ENCODE results near the gene ATL3. TPM values are rescaled to one million over a fixed set of nuclear protein-coding genes. Genes with fewer than 3 reads are reported as not detected.

The ATL3 gene
- total RNA-seq, 2 experiments from 2014 or later, result 23.2 to 37.9 TPM

- CTCF ChIA-PET (ENCODE audit: unreplicated experiment), result no interaction called here
- Histone ChIP-seq H3K79me2 (ENCODE audit: insufficient read depth, low read depth, low read length) (no peaks in the 10 kb centered on the region), H2AFZ (ENCODE audit: low read length) (no peak overlapping the region), H3K4me2 (ENCODE audit: low read length) (no peak overlapping the region), H3K4me3 (ENCODE audit: low read depth, low read length, poor library complexity, severe bottlenecking) (no peak overlapping the region), H3K27ac (ENCODE audit: low read depth, low read length, poor library complexity, severe bottlenecking) (no peak overlapping the region), H4K20me1 (ENCODE audit: insufficient read depth, low read length) (no peaks in the 10 kb centered on the region), H3K9me3 (ENCODE audit: low read length) (no peaks in the 10 kb centered on the region), H3K9me2 (ENCODE audit: insufficient read depth, low read length) (no peaks in the 10 kb centered on the region), H3K36me3 (ENCODE audit: insufficient read depth, low read length) (no peaks in the 10 kb centered on the region), H3K4me1 (ENCODE audit: insufficient read depth, low read length, poor library complexity, severe bottlenecking) (peaks cover 4% of the 10 kb centered on the region)
- TF ChIP-seq EZH2phosphoT487 (IDR thresholded peaks at IDR 0.05; ENCODE audit: borderline replicate concordance, low read depth, low read length) (no peak), CTCF (conservative IDR thresholded peaks at IDR 0.05; ENCODE audit: low read length) (no peak)
- no TSS peak for BruUV-seq (replicated peaks)
- DNase-seq (ENCODE audit: low spot score), result no peak
- POLR2A ChIA-PET, result no interaction called here
- intact Hi-C loops (cut with micrococcal nuclease; ENCODE audit: unreplicated experiment), result no loop called here
Observed at GRCh38 chr11:63612181-63612580, 59.0 kb downstream of the ATL3 start.

GRCh38 chr11:63611395-63611747 lies 59.8 kb downstream of the ATL3 start:
- Histone ChIP-seq H3K9me2 (ENCODE audit: insufficient read depth, low read length) (no peaks in the 10 kb centered on the region), H2AFZ (ENCODE audit: low read length) (no peak overlapping the region), H3K9me3 (ENCODE audit: low read length) (no peaks in the 10 kb centered on the region), H3K79me2 (ENCODE audit: insufficient read depth, low read depth, low read length) (no peaks in the 10 kb centered on the region), H3K4me2 (ENCODE audit: low read length) (no peak overlapping the region), H3K4me1 (ENCODE audit: insufficient read depth, low read length, poor library complexity, severe bottlenecking) (peaks cover 4% of the 10 kb centered on the region), H3K27ac (ENCODE audit: low read depth, low read length, poor library complexity, severe bottlenecking) (no peak overlapping the region), H4K20me1 (ENCODE audit: insufficient read depth, low read length) (no peaks in the 10 kb centered on the region), H3K4me3 (ENCODE audit: low read depth, low read length, poor library complexity, severe bottlenecking) (no peak overlapping the region), H3K36me3 (ENCODE audit: insufficient read depth, low read length) (no peaks in the 10 kb centered on the region)
- no peak for TF ChIP-seq EZH2phosphoT487 (IDR thresholded peaks at IDR 0.05; ENCODE audit: borderline replicate concordance, low read depth, low read length)
- TF ChIP-seq CTCF (conservative IDR thresholded peaks at IDR 0.05; ENCODE audit: low read length), result no peak
- CTCF ChIA-PET (ENCODE audit: unreplicated experiment), result no interaction called here
- no peak for DNase-seq (ENCODE audit: low spot score)
- no TSS peak for BruUV-seq (replicated peaks)
- intact Hi-C loops (cut with micrococcal nuclease; ENCODE audit: unreplicated experiment), result no loop called here
- POLR2A ChIA-PET, result no interaction called here

- Histone ChIP-seq H3K4me1 (ENCODE audit: insufficient read depth, low read length, poor library complexity, severe bottlenecking) (peaks cover 4% of the 10 kb centered on the region), H3K9me2 (ENCODE audit: insufficient read depth, low read length) (no peaks in the 10 kb centered on the region), H3K4me3 (ENCODE audit: low read depth, low read length, poor library complexity, severe bottlenecking) (no peak overlapping the region), H3K79me2 (ENCODE audit: insufficient read depth, low read depth, low read length) (no peaks in the 10 kb centered on the region), H2AFZ (ENCODE audit: low read length) (no peak overlapping the region), H3K36me3 (ENCODE audit: insufficient read depth, low read length) (no peaks in the 10 kb centered on the region), H3K27ac (ENCODE audit: low read depth, low read length, poor library complexity, severe bottlenecking) (no peak overlapping the region), H3K4me2 (ENCODE audit: low read length) (no peak overlapping the region), H3K9me3 (ENCODE audit: low read length) (no peaks in the 10 kb centered on the region), H4K20me1 (ENCODE audit: insufficient read depth, low read length) (no peaks in the 10 kb centered on the region)
- no peak for DNase-seq (ENCODE audit: low spot score)
- TF ChIP-seq CTCF (conservative IDR thresholded peaks at IDR 0.05; ENCODE audit: low read length), result no peak
- TF ChIP-seq EZH2phosphoT487 (IDR thresholded peaks at IDR 0.05; ENCODE audit: borderline replicate concordance, low read depth, low read length), result no peak
- intact Hi-C loops (cut with micrococcal nuclease; ENCODE audit: unreplicated experiment), result no loop called here
- ChIA-PET POLR2A (no interaction called here), CTCF (ENCODE audit: unreplicated experiment) (no interaction called here)
- BruUV-seq (replicated peaks), result no TSS peak
Observed at GRCh38 chr11:63610604-63611394, 60.4 kb downstream of the ATL3 start.
